Osteoblast (primary cell): ENCODE results near the gene MSMO1. TPM values are rescaled to one million over a fixed set of nuclear protein-coding genes. Genes with fewer than 3 reads are reported as not detected.
"Not testable (repeated sequence)": the region's sequence is repeated elsewhere in the genome, so short reads cannot be mapped to it uniquely, and the experiment has no call there.

Experiments used
- DNase-seq: peaks from one replicate; pipeline ENCODE4 v3.0.0; 2011; ENCODE audit warnings: low spot score, mixed read lengths; ENCODE audit not compliant: insufficient read length; ENCODE audit errors: missing footprints
- H2AFZ ChIP-seq: 2 replicates; pipeline ENCODE4 v1.6.0; 2011; ENCODE audit warnings: mild to moderate bottlenecking, low read length
- H3K27ac ChIP-seq: 2 replicates; pipeline ENCODE4 v1.5.1; 2011; ENCODE audit warnings: mild to moderate bottlenecking, low read depth, low read length, moderate library complexity
- H3K27me3 ChIP-seq: 2 replicates; pipeline ENCODE4 v1.6.0; 2012; ENCODE audit warnings: mild to moderate bottlenecking, control low read depth, inconsistent platforms, low read length, moderate library complexity; ENCODE audit not compliant: insufficient read depth
- H3K36me3 ChIP-seq: 2 replicates; pipeline ENCODE4 v1.5.1; 2011; ENCODE audit warnings: mild to moderate bottlenecking, low read length, control low read depth, moderate library complexity; ENCODE audit not compliant: insufficient read depth
- H3K4me1 ChIP-seq: 2 replicates; pipeline ENCODE4 v1.5.1; 2011; ENCODE audit warnings: mild to moderate bottlenecking, low read length, control low read depth, moderate library complexity; ENCODE audit not compliant: insufficient read depth
- H3K4me2 ChIP-seq: 2 replicates; pipeline ENCODE4 v1.6.0; 2011; ENCODE audit warnings: mild to moderate bottlenecking, low read length; ENCODE audit not compliant: insufficient read depth
- H3K4me3 ChIP-seq: fragments of 200-600 bp; sonication (generic); 3 replicates; pipeline ENCODE4 v1.5.1; 2012; ENCODE audit warnings: mild to moderate bottlenecking, low read length, inconsistent platforms; ENCODE audit not compliant: insufficient read depth
- H3K79me2 ChIP-seq: 2 replicates; pipeline ENCODE4 v1.6.0; 2012; ENCODE audit warnings: mild to moderate bottlenecking, low read length, control low read depth, inconsistent platforms; ENCODE audit not compliant: insufficient read depth
- H3K9me3 ChIP-seq: 2 replicates; pipeline ENCODE4 v1.5.1; 2011; ENCODE audit warnings: low read depth, low read length, control low read depth
- H4K20me1 ChIP-seq: 2 replicates; pipeline ENCODE4 v1.6.0; 2012; ENCODE audit warnings: mild to moderate bottlenecking, low read length, control low read depth; ENCODE audit not compliant: insufficient read depth
- total RNA-seq: library from RNA; depleted of rRNA; stranded (reverse); fragments of >200 nt; gene quantifications from 2 replicates; pipeline ENCODE4 v1.2.3, GENCODE V29; 2012
- TF ChIP-seq, protein P1 (sequence below): IDR thresholded peaks from 2 replicates; pipeline ENCODE4 v1.5.1; 2011; ENCODE audit warnings: mild to moderate bottlenecking, low read depth, low read length, moderate library complexity; ENCODE audit errors: extremely low read depth

Gene MSMO1
- total RNA-seq, 1 donor: 238 TPM

DNA sequence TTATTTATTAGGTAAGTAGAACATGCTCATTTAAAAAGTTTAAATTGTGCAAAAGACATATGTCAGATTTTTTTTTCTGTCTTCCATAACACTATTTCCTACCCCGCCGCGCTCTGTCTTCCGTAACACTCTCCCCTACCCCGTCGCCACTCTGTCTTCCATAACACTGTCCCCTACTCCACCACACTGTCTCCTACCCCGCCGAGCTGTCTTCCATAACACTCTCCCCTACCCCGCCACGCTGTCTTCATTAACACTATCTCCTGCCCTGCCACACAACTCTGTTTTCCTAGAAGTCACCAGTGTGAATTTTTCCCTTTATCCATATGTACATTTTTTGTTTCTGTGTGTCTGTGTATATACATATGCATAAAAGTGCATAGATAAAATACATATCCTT lies 4.4 kb downstream of the MSMO1 start:
- Histone ChIP-seq H3K4me1 (peaks cover 13% of the 10 kb centered on the region), H3K27ac (no peak overlapping the region), H2AFZ (no peak overlapping the region), H3K4me2 (no peak overlapping the region), H3K27me3 (no peaks in the 10 kb centered on the region), H4K20me1 (peaks cover 10% of the 10 kb centered on the region), H3K36me3 (peaks cover 6% of the 10 kb centered on the region), H3K79me2 (peaks cover 90% of the 10 kb centered on the region), H3K4me3 (no peak overlapping the region), H3K9me3 (no peaks in the 10 kb centered on the region)
- TF ChIP-seq, protein P1, sequence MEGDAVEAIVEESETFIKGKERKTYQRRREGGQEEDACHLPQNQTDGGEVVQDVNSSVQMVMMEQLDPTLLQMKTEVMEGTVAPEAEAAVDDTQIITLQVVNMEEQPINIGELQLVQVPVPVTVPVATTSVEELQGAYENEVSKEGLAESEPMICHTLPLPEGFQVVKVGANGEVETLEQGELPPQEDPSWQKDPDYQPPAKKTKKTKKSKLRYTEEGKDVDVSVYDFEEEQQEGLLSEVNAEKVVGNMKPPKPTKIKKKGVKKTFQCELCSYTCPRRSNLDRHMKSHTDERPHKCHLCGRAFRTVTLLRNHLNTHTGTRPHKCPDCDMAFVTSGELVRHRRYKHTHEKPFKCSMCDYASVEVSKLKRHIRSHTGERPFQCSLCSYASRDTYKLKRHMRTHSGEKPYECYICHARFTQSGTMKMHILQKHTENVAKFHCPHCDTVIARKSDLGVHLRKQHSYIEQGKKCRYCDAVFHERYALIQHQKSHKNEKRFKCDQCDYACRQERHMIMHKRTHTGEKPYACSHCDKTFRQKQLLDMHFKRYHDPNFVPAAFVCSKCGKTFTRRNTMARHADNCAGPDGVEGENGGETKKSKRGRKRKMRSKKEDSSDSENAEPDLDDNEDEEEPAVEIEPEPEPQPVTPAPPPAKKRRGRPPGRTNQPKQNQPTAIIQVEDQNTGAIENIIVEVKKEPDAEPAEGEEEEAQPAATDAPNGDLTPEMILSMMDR: no peak
- DNase-seq: no peak

DNA sequence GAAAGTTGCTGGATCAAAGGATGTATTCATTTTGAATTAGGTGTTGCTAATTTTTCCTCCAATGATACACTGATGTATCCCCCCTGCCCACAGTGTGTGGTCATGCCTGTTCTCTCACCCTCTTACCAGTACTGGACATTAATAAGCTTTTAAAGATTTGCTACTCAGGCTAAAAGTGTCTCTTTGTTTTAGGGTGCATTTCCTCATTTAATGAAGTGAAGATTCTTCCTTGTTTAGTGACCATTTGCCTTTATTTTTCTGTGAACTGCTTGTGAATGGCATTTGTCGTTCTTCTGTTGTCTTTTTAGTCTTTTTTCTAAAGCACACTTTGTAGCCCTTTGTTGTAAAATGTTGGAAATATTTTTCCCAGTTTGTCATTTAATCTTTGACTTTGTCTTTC lies 5.0 kb downstream of the MSMO1 start:
- Histone ChIP-seq H4K20me1 (peaks cover 10% of the 10 kb centered on the region), H2AFZ (no peak overlapping the region), H3K4me2 (no peak overlapping the region), H3K27me3 (no peaks in the 10 kb centered on the region), H3K4me1 (peaks cover 11% of the 10 kb centered on the region), H3K4me3 (no peak overlapping the region), H3K36me3 (peaks cover 6% of the 10 kb centered on the region), H3K27ac (no peak overlapping the region), H3K9me3 (no peaks in the 10 kb centered on the region), H3K79me2 (peaks cover 96% of the 10 kb centered on the region)
- DNase-seq: no peak
- TF ChIP-seq, protein P1: no peak

DNA sequence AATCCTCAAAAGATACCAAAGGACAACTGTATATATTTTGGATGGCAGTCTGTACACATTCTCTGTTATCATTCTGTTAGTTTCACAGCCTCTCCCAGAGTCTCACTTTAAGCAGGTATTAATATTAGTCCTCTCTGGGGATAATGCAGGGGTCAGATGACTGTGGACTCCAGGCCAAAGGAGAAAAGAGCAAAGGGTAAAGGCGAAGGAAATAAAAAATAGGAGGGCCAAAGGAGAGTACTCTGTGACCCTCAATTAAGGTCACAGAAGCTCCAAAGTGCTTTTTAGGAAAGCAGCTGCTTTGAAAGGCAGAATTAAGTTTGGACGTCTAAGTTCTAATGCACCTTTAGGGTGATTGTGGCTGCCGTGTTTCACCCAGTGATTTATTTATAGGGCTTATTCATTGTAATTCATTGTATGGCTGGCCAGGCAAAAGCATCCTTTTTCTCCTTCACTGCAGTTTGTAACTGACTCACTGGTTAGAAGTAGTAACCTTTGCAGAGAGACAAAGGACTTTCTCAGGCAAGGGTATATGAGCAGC lies 7.8 kb downstream of the MSMO1 start:
- no peak overlapping the region for H3K4me2 ChIP-seq
- H4K20me1 ChIP-seq: peaks cover 9% of the 10 kb centered on the region
- no peaks in the 10 kb centered on the region for H3K9me3 ChIP-seq
- no peak overlapping the region for H2AFZ ChIP-seq
- H3K36me3 ChIP-seq: peaks cover 18% of the 10 kb centered on the region
- no peak overlapping the region for H3K27ac ChIP-seq
- TF ChIP-seq, protein P1: no peak
- no peaks in the 10 kb centered on the region for H3K27me3 ChIP-seq
- no peak overlapping the region for H3K4me3 ChIP-seq
- peaks cover 71% of the 10 kb centered on the region for H3K79me2 ChIP-seq
- no peaks in the 10 kb centered on the region for H3K4me1 ChIP-seq
- DNase-seq: no peak

DNA sequence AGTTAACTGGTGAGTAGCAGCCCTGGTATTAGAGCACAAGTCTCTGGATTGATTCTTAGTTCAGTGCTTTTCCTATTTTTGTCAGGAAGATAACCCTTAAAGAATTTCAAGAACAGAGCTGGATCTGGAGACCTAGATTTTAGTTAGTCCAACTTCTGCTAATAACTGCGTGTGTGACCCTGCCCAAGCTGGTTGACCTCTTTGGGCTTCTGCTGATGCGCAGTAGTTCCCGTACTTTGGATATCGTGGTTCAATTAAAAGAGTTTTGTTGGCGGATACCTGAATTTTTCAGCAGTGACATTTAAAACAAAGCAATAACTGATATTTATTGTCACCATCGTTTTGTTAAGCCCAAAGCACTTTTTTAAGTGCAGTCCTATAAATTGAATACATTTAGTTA lies 9.3 kb downstream of the MSMO1 start:
- peaks cover 56% of the 10 kb centered on the region for H3K79me2 ChIP-seq
- H3K36me3 ChIP-seq: peaks cover 26% of the 10 kb centered on the region

DNA sequence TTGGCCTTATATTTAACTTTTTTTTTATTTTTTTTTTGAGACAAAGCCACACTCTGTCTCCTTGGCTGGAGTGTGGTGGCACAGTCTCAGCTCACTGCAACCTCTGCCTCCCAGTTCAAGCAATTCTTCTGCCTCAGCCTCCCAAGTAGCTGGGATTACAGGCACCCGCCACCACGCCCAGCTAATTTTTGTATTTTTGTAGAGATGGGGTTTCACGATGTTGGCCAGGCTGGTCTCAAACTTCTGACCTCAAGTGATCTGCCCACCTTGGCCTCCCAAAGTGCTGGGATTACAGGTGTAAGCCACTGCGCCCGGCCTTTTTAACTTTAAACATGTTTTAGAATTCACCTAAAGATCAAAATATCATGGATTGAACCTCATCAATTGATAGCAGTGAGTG lies 14.9 kb downstream of the MSMO1 start:
- H3K27me3 ChIP-seq, H3K4me2 ChIP-seq, H3K79me2 ChIP-seq, H3K4me3 ChIP-seq, H4K20me1 ChIP-seq, DNase-seq, H3K4me1 ChIP-seq, H2AFZ ChIP-seq, H3K9me3 ChIP-seq, H3K27ac ChIP-seq: not testable (repeated sequence)
- H3K36me3 ChIP-seq: peaks cover 25% of the 10 kb centered on the region

More for the DNA sequence above, 9.3 kb downstream of the MSMO1 start:
- TF ChIP-seq, protein P1: no peak
- DNase-seq: no peak
- Histone ChIP-seq H2AFZ (no peak overlapping the region), H4K20me1 (peaks cover 6% of the 10 kb centered on the region), H3K27me3 (no peaks in the 10 kb centered on the region), H3K9me3 (no peaks in the 10 kb centered on the region), H3K27ac (no peak overlapping the region), H3K4me2 (no peak overlapping the region), H3K4me3 (no peak overlapping the region), H3K4me1 (no peaks in the 10 kb centered on the region)
